ENCODE measurements around the gene ACSL1.

DNA sequence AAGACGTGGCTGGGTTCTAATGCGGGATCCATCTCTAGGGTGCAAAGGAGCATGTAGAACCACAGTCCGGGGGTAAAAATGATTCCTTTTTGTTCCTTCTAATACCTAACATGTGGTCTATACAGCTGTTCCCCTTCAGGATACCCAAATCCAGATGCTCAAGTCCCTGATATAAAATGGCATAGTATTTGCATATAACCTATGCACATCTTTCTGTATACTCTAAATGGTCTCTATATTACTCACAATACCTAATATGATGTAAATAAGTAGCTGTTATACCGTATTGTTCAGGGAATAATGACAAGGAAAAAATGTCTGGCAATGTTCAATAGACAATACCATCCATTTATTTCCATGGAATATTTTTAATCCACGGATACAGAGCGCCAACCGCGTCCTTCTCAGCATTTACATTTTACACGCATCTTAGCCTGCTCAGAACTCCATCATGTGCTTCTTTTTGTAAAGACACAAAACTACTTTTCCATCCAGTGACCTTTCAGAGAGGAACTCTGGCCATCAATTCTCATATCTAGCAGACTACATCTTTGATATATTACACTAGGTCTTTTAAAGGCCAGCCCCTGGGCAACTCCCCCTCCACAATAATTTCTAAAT, 31.9 kb downstream of the ACSL1 start:
- TF ChIP-seq, protein P1, sequence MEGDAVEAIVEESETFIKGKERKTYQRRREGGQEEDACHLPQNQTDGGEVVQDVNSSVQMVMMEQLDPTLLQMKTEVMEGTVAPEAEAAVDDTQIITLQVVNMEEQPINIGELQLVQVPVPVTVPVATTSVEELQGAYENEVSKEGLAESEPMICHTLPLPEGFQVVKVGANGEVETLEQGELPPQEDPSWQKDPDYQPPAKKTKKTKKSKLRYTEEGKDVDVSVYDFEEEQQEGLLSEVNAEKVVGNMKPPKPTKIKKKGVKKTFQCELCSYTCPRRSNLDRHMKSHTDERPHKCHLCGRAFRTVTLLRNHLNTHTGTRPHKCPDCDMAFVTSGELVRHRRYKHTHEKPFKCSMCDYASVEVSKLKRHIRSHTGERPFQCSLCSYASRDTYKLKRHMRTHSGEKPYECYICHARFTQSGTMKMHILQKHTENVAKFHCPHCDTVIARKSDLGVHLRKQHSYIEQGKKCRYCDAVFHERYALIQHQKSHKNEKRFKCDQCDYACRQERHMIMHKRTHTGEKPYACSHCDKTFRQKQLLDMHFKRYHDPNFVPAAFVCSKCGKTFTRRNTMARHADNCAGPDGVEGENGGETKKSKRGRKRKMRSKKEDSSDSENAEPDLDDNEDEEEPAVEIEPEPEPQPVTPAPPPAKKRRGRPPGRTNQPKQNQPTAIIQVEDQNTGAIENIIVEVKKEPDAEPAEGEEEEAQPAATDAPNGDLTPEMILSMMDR (IDR thresholded peaks at IDR 0.05) = no peak
- TF ChIP-seq POLR2A (IDR thresholded peaks at IDR 0.05) = no peak
- no peak for TF ChIP-seq EP300 (IDR thresholded peaks at IDR 0.05)

All from ovary (tissue), 3 donors.